HTERT RPE-1 (cell line): Measurements from ENCODE around the gene ECT2.
"Not testable (repeated sequence)": the region's sequence is repeated elsewhere in the genome, so short reads cannot be mapped to it uniquely, and the experiment has no call there.

Source experiments
- in situ Hi-C: fragments of 300-500 bp; cut with MboI; formaldehyde crosslinking; loops from 4 replicates; pipeline ENCODE4 v1.14.3; 2020; ENCODE audit warnings: low sequenced_read_pairs

Gene ECT2, protein sequence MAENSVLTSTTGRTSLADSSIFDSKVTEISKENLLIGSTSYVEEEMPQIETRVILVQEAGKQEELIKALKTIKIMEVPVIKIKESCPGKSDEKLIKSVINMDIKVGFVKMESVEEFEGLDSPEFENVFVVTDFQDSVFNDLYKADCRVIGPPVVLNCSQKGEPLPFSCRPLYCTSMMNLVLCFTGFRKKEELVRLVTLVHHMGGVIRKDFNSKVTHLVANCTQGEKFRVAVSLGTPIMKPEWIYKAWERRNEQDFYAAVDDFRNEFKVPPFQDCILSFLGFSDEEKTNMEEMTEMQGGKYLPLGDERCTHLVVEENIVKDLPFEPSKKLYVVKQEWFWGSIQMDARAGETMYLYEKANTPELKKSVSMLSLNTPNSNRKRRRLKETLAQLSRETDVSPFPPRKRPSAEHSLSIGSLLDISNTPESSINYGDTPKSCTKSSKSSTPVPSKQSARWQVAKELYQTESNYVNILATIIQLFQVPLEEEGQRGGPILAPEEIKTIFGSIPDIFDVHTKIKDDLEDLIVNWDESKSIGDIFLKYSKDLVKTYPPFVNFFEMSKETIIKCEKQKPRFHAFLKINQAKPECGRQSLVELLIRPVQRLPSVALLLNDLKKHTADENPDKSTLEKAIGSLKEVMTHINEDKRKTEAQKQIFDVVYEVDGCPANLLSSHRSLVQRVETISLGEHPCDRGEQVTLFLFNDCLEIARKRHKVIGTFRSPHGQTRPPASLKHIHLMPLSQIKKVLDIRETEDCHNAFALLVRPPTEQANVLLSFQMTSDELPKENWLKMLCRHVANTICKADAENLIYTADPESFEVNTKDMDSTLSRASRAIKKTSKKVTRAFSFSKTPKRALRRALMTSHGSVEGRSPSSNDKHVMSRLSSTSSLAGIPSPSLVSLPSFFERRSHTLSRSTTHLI

DNA sequence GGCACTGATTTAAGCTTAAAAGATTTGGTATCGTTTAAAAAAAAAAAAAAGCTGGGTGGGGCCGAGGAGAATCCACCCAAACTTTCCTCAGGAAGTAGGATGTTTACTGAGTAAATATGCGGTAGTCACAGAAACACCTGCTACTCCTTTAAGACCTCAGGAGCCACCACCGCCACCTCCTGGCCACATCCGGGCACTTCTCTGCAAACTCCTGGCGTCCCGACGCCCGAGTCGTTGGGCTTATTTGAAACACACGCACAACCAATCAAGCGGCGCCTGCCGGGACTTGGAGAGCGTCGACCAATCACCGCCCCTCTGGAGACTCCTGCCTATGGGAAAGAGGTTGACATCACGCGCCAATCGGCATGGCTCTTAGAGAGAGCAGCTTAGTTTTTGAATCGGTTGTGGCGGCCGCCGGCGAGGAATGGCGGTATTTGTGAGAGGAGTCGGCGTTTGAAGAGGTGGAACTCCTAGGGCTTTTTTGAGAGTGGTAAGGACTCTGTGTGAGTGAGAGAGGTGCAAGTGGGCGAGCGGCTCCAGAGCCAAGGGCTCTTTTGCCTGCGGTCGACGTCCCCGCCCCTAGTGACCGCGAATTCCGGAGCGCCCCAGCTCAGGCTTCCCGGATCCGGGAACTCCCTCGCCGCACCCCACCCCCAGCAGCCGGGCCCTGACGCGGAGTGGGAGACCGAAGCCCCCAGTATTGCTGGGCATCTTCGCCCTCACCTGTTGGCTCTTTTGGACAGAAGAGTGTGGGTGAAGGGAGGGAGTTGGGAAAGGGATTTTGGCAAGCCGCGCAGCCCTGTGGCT is at the start of gene ECT2:
Gene ECT2 (plus strand): TSS at position 359 of the 807 bp plus-strand sequence. CDS start 3,805 bp downstream, outside the sequence.
- in situ Hi-C loops, result no loop called here

DNA sequence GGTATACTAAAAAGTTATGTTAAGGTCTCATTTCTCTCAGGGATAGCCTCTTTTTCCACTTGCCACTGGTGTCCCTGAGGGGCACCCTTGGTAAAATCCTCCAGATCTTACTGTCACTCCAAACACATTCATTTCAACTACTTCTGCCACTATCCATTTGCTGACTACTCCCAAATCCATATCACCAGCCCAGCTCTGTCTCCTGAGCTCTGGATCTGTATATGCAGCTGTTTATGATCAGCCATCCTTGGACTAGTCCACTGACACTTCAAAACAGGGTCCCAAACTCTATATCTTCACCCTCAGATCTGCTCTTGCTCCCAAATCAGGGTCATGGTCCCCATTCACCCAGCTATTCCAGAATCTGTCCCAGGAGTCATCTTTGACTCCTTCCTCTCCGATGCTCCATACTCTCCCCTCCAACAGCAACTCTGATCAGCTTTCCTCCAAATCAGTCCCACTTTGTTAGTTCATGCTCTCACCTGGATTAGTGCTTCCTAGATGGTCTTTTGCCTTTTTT is 49.5 kb upstream of the ECT2 start:
- in situ Hi-C loops, result no loop called here

DNA sequence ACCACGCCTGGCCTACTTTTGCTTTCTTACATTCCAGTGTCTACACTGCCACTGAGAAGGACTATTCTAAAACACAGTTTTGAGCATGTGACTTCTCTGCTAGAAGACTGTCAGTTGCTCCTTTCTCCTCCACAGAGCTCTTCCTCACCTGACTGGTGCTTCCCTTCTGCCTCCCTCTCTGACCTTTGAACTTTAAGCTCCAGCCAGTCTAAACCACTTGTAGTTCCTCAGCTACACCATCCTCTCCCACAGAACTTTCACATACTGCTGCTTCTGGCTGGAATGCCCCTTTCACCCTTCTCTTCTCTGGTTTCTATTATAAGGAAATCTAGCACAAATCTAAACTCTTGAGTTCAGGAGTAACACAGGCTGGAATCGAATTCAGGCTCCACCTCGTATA is 48.8 kb upstream of the ECT2 start:
- in situ Hi-C loops, result no loop called here

DNA sequence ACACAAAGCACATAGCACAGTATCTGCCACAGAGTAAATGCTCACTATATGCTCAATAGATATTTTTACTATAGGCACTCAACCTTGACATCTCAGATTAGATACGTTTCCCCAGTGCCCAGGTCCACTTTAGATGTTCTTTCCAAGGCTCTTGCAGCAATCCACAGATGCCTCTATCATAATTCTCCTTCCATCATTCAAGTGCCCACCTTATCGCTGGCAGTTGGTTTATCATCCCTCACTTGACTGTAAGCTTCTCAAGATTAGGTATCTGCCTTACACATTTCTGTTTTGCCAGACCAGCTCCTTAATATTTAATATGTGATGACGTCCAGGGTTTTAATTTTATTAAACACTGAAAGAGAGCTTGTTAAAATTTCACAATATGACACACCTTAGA is 48.3 kb upstream of the ECT2 start:
- in situ Hi-C loops, result no loop called here

DNA sequence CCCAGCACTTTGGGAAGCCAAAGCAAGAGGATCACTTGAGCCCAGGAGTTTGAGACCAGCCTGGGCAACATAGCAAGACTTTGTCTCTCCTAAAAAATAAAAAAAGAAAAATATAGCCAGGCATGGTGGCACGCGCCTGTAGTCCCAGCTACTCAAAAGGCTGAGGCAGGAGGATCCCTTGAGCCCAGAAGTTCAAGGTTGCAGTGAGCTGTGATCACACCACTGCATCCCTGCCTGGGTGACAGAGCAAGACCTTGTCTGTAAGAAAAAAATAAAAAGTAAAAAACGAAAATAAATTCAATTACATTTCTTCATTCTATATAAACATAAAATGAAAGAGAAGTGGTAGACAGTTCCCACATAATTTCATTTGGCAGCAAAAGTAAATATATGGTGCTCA is 47.8 kb upstream of the ECT2 start:
- in situ Hi-C loops, result not testable (repeated sequence)

DNA sequence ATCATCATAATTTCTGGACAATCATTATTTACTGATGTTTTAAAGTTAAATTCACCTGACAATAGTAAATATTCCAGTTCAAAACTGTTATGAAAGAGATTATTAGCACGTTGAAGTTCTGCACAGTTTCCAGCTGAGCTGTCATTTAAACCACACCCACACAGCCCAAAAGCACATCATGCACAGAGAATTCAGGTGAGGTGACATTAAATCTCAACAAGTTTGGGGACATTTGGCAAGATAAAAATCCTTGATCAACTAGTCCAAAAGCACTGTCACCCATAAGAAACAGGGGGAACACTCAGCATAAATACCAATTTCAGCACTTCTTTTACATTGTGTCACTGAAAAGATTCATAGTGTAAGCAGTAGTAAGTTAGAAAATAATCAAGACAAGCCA is 46.5 kb upstream of the ECT2 start:
- in situ Hi-C loops, result no loop called here

DNA sequence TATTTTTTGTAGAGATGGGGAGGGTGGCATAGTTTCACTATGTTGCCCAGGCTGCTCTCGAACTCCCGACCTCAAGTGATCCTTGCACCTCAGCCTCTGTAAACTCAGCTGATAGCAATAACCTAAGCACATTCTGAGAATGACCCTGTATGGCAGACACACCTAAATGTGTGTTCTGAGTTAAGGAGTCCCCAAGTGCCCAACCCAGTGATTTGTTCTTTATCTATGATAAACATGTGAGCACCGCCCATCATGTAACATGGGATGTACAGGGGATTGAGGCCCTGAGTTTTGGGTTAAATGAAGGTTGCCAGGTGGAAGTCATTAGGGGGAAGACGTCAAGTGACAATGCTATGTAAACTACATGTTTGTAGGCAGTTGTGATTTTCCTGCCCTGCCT is 45.4 kb upstream of the ECT2 start:
- in situ Hi-C loops, result no loop called here

DNA sequence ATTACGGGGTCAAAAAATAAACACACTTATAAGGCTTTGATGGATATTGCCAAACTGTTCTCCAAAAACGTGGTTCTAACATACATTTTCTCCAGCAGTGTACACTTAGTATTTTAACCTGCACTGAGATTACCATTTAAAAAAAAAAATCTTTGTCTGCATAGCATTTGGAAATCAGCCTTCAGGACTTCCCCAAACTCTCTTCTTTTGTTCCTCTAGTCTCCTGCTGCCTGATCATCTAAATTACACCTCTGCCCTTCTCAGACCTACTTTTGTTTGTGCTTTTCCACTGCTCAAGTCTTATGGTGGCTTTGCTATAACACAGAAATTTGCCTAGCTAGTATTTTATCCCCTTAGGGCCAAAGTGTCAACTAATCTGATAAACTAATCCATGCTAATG is 43.5 kb upstream of the ECT2 start:
- in situ Hi-C loops, result no loop called here

DNA sequence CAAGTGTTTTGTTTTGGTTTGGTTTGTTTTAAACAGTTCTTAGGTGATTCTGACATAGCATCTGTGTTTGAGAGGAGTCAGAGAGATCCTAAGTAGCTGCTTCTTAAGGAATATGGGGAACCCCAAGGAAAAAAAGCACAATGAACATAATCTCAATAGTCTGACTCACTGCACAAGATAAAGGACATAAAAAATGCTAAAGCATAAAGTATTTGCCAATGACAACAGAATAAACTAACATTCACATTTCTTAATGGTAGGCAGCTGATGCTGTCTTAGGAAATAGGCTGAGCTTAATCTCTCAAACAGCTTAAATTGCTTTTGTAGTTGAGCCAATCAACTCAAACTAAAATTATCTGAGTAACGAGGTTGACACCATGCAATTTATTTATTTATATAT is 42.6 kb upstream of the ECT2 start:
- in situ Hi-C loops, result no loop called here

DNA sequence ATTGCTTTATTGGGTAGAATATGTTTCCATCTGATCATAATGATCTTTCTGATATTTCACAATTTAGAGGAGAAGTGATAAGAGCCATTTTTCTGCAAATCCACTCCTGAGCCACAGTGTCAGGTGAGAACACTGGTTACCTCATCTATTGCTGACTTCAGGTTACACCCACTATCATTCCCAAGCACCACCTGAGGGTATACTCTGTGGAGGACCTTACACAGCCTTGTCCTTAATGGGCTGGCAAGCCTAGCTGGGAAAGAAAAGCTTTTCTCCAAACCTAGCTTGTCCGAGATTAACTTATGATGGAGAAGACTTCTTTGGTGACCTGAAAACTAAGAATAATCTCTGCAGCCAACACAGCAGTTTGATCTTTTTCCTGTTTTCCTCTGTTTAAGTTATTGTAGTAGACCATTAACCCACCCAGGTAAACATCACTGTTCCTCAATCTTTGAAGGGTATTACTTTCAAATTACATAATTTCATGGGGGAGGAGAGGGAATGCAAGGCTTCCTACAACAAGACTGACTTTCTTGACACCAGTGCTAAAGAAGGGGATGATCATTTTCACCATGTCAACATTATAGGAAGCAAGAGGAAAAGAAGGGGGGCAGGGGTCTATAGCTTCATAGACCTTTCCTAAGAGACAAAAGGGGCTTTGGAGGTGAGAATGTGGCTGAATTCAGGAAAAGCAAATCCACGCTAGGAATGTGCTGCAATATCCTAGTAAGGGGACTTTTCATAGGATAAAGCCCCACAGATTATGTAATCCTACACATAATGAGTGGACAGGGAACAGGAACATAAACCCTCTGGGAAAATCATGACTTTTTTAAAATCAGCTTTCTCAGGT is 41.4 kb upstream of the ECT2 start:
- in situ Hi-C loops, result no loop called here

DNA sequence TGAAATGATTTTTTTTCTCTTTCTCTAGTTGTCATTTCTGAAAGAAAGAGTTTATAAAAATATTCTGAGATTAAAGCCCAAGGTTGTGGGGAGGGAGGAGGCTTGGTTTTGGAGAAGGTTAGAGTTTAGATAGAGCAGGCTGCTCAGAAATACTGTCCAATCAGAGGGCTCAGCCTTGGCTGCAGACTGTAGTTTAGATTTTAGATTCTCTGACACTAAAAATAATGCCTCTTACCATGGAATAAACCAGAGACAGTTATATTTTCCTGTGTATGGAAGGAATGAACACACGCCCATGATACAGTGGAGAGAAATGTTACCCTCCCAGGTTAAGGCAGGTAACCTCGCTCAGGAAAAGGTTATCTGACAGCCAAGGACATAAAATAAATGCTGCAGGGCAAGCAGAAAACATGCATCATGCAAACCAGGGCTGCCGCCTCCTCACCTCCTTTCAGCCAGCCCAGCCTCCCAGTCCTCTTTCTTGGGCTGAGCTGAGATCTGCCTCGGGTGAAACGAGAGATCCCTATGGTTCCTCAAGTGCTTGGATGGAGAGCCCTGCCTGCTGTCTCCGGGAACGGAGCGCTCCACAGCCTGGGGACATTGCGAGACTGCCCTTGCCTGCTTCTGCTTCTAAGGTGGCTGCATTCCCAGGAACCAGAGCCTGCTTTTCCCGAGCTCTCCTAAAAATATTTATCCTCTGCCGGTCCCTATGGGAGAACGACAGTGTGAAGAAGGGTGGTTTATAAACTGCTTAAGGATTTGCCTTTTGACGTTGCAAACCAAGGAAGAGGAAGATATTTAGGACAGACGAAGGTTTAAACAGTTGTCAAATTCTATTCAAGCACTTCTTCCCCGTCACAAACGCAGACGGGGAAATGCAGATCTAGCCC is 40.5 kb upstream of the ECT2 start:
- in situ Hi-C loops, result no loop called here

DNA sequence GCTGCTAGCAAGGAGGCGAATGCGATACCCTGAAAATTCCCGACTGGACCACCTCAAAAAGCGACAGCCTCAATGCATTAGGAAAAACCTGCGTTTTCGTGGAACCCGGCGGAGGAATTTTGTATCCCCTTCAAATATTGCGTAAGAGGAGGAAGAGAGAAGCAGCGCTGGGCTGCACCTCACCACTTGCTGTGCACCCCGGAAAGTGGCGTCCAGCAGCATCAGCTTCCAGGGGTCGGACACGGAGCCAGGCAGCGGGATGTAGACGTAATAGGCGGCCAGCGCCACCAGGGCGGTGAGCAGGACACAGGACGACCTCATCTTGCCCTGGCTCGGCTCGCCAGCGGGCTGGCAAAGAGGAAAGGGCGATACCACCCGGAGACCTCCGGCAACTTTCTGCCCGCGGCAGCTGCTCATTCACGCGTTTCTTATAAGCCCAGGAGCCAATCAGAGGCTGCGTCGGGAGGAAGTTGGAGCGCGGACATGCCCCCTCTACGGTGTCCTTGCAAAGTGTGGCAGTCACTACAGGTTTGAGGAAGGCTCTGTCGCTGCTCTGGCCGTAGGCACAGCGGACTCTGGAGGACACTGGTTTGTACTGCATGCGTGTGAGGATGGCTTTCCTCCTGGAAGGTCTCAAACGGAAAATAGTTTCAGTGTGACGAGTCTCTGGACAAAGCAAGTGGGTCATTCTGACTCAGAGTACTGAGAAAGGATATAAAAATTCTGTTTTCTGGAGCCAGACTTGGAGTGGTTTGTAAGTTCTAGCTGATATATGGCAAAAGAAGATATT is 39.7 kb upstream of the ECT2 start, which contains the start of gene NCEH1:
Gene NCEH1 (minus strand): TSS at position 404 of the 790 bp plus-strand sequence. CDS start 83 bp downstream, at position 321.
- in situ Hi-C loops, result no loop called here

DNA sequence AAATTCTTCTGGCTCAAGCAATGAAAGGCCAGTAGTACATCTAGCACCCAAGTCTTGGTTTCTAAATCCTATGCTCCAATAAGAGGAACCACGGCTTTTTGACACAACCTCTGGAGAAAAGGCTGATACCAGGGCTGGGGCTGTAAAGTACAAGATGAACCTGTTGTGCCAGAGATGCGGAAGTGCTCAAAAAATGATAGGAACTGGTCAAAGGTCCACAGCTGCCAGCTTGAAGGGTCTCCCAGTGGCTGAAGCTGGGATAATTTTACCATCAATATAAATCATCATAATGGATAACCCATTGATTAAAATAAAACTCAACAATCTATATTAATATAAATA is 39.1 kb upstream of the ECT2 start:
- in situ Hi-C loops, result no loop called here

DNA sequence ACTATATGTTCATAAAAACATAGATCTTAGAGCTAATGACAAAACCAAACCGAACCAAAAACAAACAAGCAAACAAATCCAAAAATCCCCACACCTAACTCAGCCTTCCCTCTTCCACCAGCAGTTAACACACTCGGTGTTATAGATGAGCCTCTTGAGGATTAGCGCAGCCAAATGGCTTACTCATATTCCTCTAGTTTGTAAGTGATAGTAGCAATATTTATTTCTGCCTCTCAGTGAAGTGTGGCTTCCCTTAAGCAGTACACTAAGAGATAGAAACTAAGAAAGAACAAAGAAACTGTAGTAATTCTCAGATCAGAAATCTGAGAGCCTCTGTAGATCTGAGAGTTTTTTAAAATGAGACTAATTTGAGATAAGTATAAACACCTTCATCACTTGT is 37.2 kb upstream of the ECT2 start:
- in situ Hi-C loops, result no loop called here

DNA sequence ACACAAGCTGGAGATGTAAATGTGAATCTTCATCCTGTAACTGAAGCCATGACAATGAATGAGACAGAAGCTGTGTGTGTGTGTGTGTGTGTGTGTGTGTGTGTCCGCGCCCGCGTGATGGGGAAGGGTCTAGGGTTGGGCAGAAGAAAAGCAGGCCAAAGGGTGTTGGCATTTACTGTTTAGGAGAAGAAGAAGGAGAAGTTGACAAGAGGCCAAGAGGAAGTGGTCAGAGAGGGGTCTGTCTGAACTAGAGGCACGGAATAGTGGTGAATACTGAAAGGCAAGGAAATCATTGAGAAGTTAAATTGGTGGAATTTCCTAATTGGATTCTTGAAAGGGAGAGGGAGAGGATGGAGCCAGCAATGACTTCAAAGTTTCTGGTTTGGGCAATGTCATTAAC is 34.0 kb upstream of the ECT2 start:
- in situ Hi-C loops, result no loop called here

DNA sequence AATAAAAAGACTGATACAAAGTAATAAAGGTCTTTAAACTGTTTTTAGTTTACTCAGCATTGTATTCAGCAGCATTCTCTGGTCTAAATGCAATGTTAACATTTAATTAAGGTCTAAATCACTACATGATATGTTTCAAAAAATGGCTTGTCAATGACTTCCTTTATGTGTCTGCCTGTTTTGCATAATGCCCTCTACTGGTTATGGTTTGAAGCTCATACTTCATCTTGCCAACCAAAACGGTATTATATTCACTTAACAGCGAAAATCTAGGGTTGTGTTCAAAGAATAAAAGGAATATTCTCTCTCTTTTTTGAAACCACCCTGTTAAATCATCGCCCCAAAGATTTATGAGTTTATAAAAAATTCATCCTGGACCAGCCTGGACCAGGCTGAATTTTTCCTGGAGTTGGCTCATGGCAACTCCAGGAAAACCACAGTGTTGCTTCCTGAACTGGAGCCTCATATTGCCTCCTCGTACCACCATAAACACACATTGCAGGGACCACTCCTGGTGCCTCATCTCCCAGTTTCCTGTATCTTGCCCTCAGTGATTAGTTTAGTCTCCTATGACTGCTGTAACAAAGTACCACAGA is 32.9 kb upstream of the ECT2 start:
- in situ Hi-C loops, result no loop called here

DNA sequence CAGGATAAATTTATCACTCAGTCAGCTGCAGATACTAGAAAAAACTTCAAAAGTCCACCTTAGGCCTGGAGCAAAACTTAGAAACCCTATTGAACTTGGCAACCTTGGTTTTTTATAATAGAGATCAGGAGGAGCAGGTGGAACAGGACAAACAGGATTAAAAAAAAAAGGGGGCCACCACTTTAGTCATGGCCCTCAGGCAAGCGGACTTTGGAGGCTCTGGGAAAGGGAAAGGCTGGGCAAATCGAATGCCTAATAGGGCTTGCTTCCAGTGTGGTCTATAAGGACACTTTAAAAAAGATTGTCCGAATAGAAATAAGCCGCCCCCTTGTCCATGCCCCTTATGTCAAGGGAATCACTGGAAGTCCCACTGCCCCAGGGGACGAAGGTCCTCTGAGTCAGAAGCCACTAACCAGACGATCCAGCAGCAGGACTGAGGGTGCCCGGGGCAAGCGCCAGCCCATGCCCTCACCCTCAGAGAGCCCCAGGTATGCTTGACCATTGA is 27.9 kb upstream of the ECT2 start:
- in situ Hi-C loops, result not testable (repeated sequence)

DNA sequence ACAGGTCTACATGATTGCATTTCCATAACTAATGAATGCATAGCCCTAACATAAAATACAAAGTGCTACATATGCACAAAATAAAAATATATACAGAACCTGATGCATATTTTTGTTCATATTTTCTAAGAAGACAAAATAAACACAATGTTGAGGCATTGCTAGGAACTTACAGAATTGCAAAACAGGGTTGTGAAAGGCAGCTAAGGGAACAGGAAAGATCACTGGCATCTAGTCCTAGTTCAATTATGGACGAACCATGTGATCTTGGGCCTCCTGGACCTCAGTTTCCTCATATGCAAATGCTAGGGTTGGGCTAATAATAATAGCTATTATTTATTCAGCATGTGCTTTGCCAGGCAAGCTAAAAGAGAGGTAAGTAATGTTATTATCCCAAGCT is 24.1 kb upstream of the ECT2 start:
- in situ Hi-C loops, result no loop called here
